Thoracic aorta (tissue), 2 donors: ENCODE data around the gene ILDR1. TPM values are rescaled to one million over a fixed set of nuclear protein-coding genes. Genes with fewer than 3 reads are reported as not detected.

Experiments
- ATAC-seq: fragments of 150-250 bp; one replicate; pipeline ENCODE4 v1.8.0; 2017; ENCODE audit warnings: low read depth; ENCODE audit not compliant: insufficient number of reproducible peaks, low FRiP score
- DNase-seq: peaks from one replicate; pipeline ENCODE4 v3.0.0-alpha.2; 2020; ENCODE audit warnings: low spot score
- H3K27ac ChIP-seq, 2 donors: fragments of 200-600 bp; sonication (generic); 1 replicate in 1 of 2; 2 replicates in 1 of 2; pipeline ENCODE4 v1.5.1; 2016; ENCODE audit warnings: mild to moderate bottlenecking in 2 of 2, moderate library complexity in 2 of 2
- H3K27me3 ChIP-seq: fragments of 200-600 bp; sonication (generic); replicated peaks from 2 replicates; pipeline ENCODE4 v1.6.0; 2016; ENCODE audit warnings: mild to moderate bottlenecking; ENCODE audit not compliant: insufficient read depth
- H3K36me3 ChIP-seq: fragments of 200-600 bp; sonication (generic); one replicate; pipeline ENCODE4 v1.5.1; 2016
- H3K4me1 ChIP-seq, 2 donors: fragments of 200-600 bp; sonication (generic); 1 replicate in 1 of 2; 2 replicates in 1 of 2; pipeline versions ENCODE4 v1.5.1 to v1.6.0; 2016; ENCODE audit warnings: low read depth in 2 of 2, mild to moderate bottlenecking in 1 of 2; ENCODE audit not compliant: control insufficient read depth in 1 of 2
- H3K4me3 ChIP-seq: fragments of 200-600 bp; sonication (generic); 2 replicates; pipeline ENCODE4 v1.5.1; 2016; ENCODE audit warnings: mild to moderate bottlenecking
- H3K9me3 ChIP-seq: fragments of 200-600 bp; sonication (generic); 2 replicates; pipeline ENCODE4 v1.5.1; 2016
- CTCF ChIP-seq: fragments of 200-600 bp; sonication (generic); IDR thresholded peaks from one replicate; pipeline ENCODE4 v1.5.1; 2019; ENCODE audit warnings: antibody characterized with exemption
- total RNA-seq, 2 donors: library from RNA; depleted of rRNA; stranded (reverse); fragments of >200 nt; gene quantifications; one replicate each; pipeline versions ENCODE4 v1.1.0 to v1.2.3, GENCODE V29; 2016

ILDR1 gene
- total RNA-seq, 2 donors from 2014 or later: not detected

- ATAC-seq (no peak), DNase-seq (no peak)
- Histone ChIP-seq H3K9me3 (no peaks in the 10 kb centered on the region), H3K27ac (no peak overlapping the region), H3K27me3 (no peaks in the 10 kb centered on the region), H3K36me3 (no peaks in the 10 kb centered on the region), H3K4me1 (no peaks in the 10 kb centered on the region), H3K4me3 (no peak overlapping the region)
- TF ChIP-seq CTCF: no peak
Observed at GRCh38 chr3:122064326-122064725, 42.3 kb upstream of the ILDR1 start.

DNA sequence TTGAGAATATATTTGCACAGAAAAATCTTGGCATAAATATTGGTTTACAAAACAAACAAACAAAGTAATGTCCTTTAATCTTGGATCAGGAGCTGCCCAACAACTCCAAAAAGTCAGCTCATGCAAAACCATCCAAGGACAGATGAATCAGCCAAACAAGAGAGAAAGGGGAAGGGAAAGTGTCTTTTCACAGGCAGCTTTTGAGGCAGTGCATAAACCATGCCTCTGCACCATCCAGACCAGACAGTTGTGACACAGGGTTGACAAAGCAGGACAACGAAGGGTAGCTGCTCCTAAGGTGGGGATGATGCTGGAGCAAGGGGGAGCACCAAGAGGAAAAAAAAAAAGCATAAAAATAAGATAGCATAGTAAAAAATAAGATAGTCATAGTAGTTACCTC is 41.9 kb upstream of the ILDR1 start:
- no peak for DNase-seq
- no peak for TF ChIP-seq CTCF
- Histone ChIP-seq H3K4me1 (no peaks in the 10 kb centered on the region), H3K9me3 (no peaks in the 10 kb centered on the region), H3K36me3 (no peaks in the 10 kb centered on the region), H3K4me3 (no peak overlapping the region), H3K27me3 (no peaks in the 10 kb centered on the region), H3K27ac (no peak overlapping the region)
- no peak for ATAC-seq

- no peak for ATAC-seq
- no peak for TF ChIP-seq CTCF
Observed at GRCh38 chr3:122060040-122060698, 38.1 kb upstream of the ILDR1 start.

GRCh38 chr3:122058294-122058693 is 36.2 kb upstream of the ILDR1 start:
- no peaks in the 10 kb centered on the region for H3K4me1 ChIP-seq
- no peaks in the 10 kb centered on the region for H3K9me3 ChIP-seq
- no peak overlapping the region for H3K27ac ChIP-seq
- ATAC-seq (no peak), DNase-seq (no peak)
- H3K4me3 ChIP-seq: no peak overlapping the region
- H3K36me3 ChIP-seq: no peaks in the 10 kb centered on the region
- TF ChIP-seq CTCF: no peak
- H3K27me3 ChIP-seq: no peaks in the 10 kb centered on the region

More at GRCh38 chr3:122060040-122060698, 38.1 kb upstream of the ILDR1 start:
- H3K36me3 ChIP-seq: no peaks in the 10 kb centered on the region
- no peaks in the 10 kb centered on the region for H3K9me3 ChIP-seq
- no peak overlapping the region for H3K27ac ChIP-seq
- no peaks in the 10 kb centered on the region for H3K4me1 ChIP-seq
- no peaks in the 10 kb centered on the region for H3K27me3 ChIP-seq
- no peak overlapping the region for H3K4me3 ChIP-seq
- DNase-seq: no peak

DNA sequence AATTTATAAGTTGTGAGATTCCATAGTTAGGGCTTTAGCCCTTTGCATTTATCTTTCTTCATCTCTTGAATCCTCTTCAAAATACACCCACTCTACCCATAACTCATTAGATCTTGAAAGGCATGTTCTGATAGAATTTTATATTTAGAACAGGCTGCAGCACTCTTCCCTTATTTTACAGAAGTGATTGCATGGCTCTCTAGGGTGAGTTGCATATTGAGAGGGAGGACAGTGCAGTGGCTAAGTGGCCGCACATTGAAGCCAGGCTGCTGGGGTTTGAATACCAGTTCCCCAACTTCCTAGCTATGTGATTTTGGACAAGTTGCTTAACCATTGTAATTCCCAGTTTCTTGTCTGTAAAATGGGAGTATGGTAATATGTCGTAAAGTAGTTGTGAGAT is 35.6 kb upstream of the ILDR1 start:
- Histone ChIP-seq H3K27me3 (no peaks in the 10 kb centered on the region), H3K4me1 (no peaks in the 10 kb centered on the region), H3K4me3 (no peak overlapping the region), H3K27ac (no peak overlapping the region), H3K36me3 (no peaks in the 10 kb centered on the region), H3K9me3 (no peaks in the 10 kb centered on the region)
- TF ChIP-seq CTCF: no peak
- DNase-seq (no peak), ATAC-seq (no peak)
